Upper lobe of left lung (tissue), 6 donors: ENCODE results near the gene IL36G. TPM values are rescaled to one million over a fixed set of nuclear protein-coding genes. Genes with fewer than 3 reads are reported as not detected.
"Not testable (repeated sequence)": the region's sequence is repeated elsewhere in the genome, so short reads cannot be mapped to it uniquely, and the experiment has no call there.

Source experiments
- ATAC-seq, 2 donors: fragments of 200-7000 bp; cut with Tn5 transposase; one replicate each; pipeline ENCODE4 v1.9.1; 2022; ENCODE audit warnings: mild to moderate bottlenecking in 2 of 2, moderate library complexity in 2 of 2; ENCODE audit not compliant: low FRiP score in 2 of 2
- DNase-seq, 2 donors: peaks; one replicate each; pipeline ENCODE4 v3.0.0-alpha.2; 2019 to 2020
- H3K27ac ChIP-seq, 4 donors: fragments of 200-600 bp; sonication (generic); one replicate each; pipeline ENCODE4 v1.5.1; 2016 to 2019
- H3K27me3 ChIP-seq, 4 donors: fragments of 200-600 bp; sonication (generic); one replicate each; pipeline ENCODE4 v1.5.1; 2017 to 2019
- H3K36me3 ChIP-seq, 4 donors: fragments of 200-600 bp; sonication (generic); one replicate each; pipeline ENCODE4 v1.5.1; 2016 to 2019
- H3K4me1 ChIP-seq, 4 donors: fragments of 200-600 bp; sonication (generic); one replicate each; pipeline ENCODE4 v1.5.1; 2018 to 2019
- H3K4me3 ChIP-seq, 4 donors: fragments of 200-600 bp; sonication (generic); one replicate each; pipeline ENCODE4 v1.5.1; 2017 to 2019; ENCODE audit warnings: mild to moderate bottlenecking in 2 of 4, moderate library complexity in 1 of 4
- H3K9me3 ChIP-seq, 4 donors: fragments of 200-600 bp; sonication (generic); one replicate each; pipeline ENCODE4 v1.5.1; 2018 to 2019
- CTCF ChIP-seq, 6 experiments: fragments of 450-650 bp in 4 of 6; fragments of 200-600 bp in 2 of 6; sonication (generic) in 2 of 6; IDR thresholded peaks; one replicate each; pipeline ENCODE4 v1.5.1; 2016 to 2019; ENCODE audit warnings: antibody characterized with exemption in 6 of 6
- EP300 ChIP-seq, 4 donors: sonication (generic); formaldehyde crosslinking; IDR thresholded peaks; one replicate each; pipeline ENCODE4 v1.5.1; 2017; ENCODE audit warnings: antibody characterized with exemption in 4 of 4, control low read depth in 2 of 4
- POLR2A ChIP-seq, 4 donors: fragments of 450-650 bp; IDR thresholded peaks; one replicate each; pipeline ENCODE4 v1.5.1; 2016 to 2017; ENCODE audit warnings: antibody characterized with exemption in 4 of 4, mild to moderate bottlenecking in 2 of 4
- POLR2AphosphoS5 ChIP-seq, 2 donors: sonication (generic); formaldehyde crosslinking; IDR thresholded peaks; one replicate each; pipeline ENCODE4 v1.5.1; 2017; ENCODE audit warnings: antibody characterized with exemption in 2 of 2
- WGBS, 2 donors: methylation state at CpG; one replicate each; pipeline ENCODE4 v1.1.5; 2017 to 2018; 5-methylcytosine and 5-hydroxymethylcytosine counted together
- total RNA-seq, 6 donors: library from RNA; depleted of rRNA in 4 of 6; stranded (reverse); fragments of >200 nt in 4 of 6; gene quantifications; one replicate each; pipeline versions ENCODE4 v1.1.0 to v1.2.1, GENCODE V29; 2016 to 2021
- donor health status: DM: no; HTN: no; CAD: no; lungs with moderate emphysema.
- donor health status: DM: no; HTN: yes; CAD: no; lungs with severe emphysema.

IL36G gene
- not detected for total RNA-seq

- Histone ChIP-seq H3K4me3 (no peak within 1 kb of the TSS), H3K36me3 (no peaks in the 10 kb centered on the region), H3K27me3 (no peaks in the 10 kb centered on the region), H3K27ac (no peak within 1 kb of the TSS), H3K4me1 (no peaks in the 10 kb centered on the region), H3K9me3 (no peaks in the 10 kb centered on the region)
- no peak for ATAC-seq
- no peak for DNase-seq
- WGBS, 2 donors = 73 to 74% methylated on average over 7 of the region's 7 CpGs
- TF ChIP-seq CTCF (IDR thresholded peaks at IDR 0.05) = no peak
- TF ChIP-seq POLR2AphosphoS5 (IDR thresholded peaks at IDR 0.05) = no peak
- TF ChIP-seq POLR2A (IDR thresholded peaks at IDR 0.05) = no peak
- TF ChIP-seq EP300 (IDR thresholded peaks at IDR 0.05) = no peak
Measured at GRCh38 chr2:112977559-112978056, at the start of gene IL36G. IL36G (plus strand) TSS chr2:112978006; CDS start chr2:112978639, 633 bp downstream.

GRCh38 chr2:112933261-112933660 lies 44.5 kb upstream of the IL36G start:
- 91 to 97% methylated on average over 8 to 12 of the region's 12 CpGs for WGBS, 2 donors
- ATAC-seq (no peak), DNase-seq (no peak)
- Histone ChIP-seq H3K27ac (no peak overlapping the region), H3K27me3 (no peaks in the 10 kb centered on the region), H3K4me3 (no peak overlapping the region), H3K9me3 (no peaks in the 10 kb centered on the region), H3K36me3 (no peaks in the 10 kb centered on the region), H3K4me1 (no peaks in the 10 kb centered on the region)
- TF ChIP-seq POLR2A (IDR thresholded peaks at IDR 0.05) (no peak), EP300 (IDR thresholded peaks at IDR 0.05) (no peak), CTCF (IDR thresholded peaks at IDR 0.05) (no peak), POLR2AphosphoS5 (IDR thresholded peaks at IDR 0.05) (no peak)

- not testable (repeated sequence) for H3K27ac ChIP-seq, ATAC-seq, DNase-seq, H3K9me3 ChIP-seq, H3K27me3 ChIP-seq, H3K36me3 ChIP-seq, H3K4me3 ChIP-seq, H3K4me1 ChIP-seq
- 28 to 46% methylated on average over 2 of the region's 2 CpGs for WGBS, 2 donors
Measured at GRCh38 chr2:112934117-112934516, 43.7 kb upstream of the IL36G start.

- peaks cover 0 to 3% (median 0%) of the 10 kb centered on the region in 4 donors for H3K4me1 ChIP-seq
- 76 to 87% methylated on average over 2 of the region's 2 CpGs for WGBS, 2 donors
Measured at GRCh38 chr2:112936927-112937232, 40.9 kb upstream of the IL36G start.

GRCh38 chr2:112938904-112939303 lies 38.9 kb upstream of the IL36G start:
- no peak overlapping the region for H3K27ac ChIP-seq
- no peak overlapping the region for H3K4me3 ChIP-seq
- no peaks in the 10 kb centered on the region for H3K36me3 ChIP-seq
- ATAC-seq (no peak), DNase-seq (no peak)
- H3K4me1 ChIP-seq = peaks cover 0 to 3% (median 0%) of the 10 kb centered on the region in 4 donors
- no peaks in the 10 kb centered on the region for H3K27me3 ChIP-seq
- WGBS, 2 donors = 72 to 76% methylated on average over 5 of the region's 5 CpGs
- no peaks in the 10 kb centered on the region for H3K9me3 ChIP-seq
- TF ChIP-seq POLR2AphosphoS5 (IDR thresholded peaks at IDR 0.05) (no peak), POLR2A (IDR thresholded peaks at IDR 0.05) (no peak), EP300 (IDR thresholded peaks at IDR 0.05) (no peak), CTCF (IDR thresholded peaks at IDR 0.05) (no peak)

More at GRCh38 chr2:112936927-112937232, 40.9 kb upstream of the IL36G start:
- Histone ChIP-seq H3K4me3 (no peak overlapping the region), H3K36me3 (no peaks in the 10 kb centered on the region), H3K9me3 (no peaks in the 10 kb centered on the region), H3K27ac (no peak overlapping the region), H3K27me3 (no peaks in the 10 kb centered on the region)
- no peak for TF ChIP-seq POLR2AphosphoS5 (IDR thresholded peaks at IDR 0.05)
- TF ChIP-seq EP300 (IDR thresholded peaks at IDR 0.05) = no peak
- no peak for TF ChIP-seq CTCF (IDR thresholded peaks at IDR 0.05)
- TF ChIP-seq POLR2A (IDR thresholded peaks at IDR 0.05) = no peak
- DNase-seq (no peak), ATAC-seq (no peak)
